A673 (cell line): ENCODE measurements around the gene MT1H. TPM values are rescaled to one million over a fixed set of nuclear protein-coding genes. Genes with fewer than 3 reads are reported as not detected.
"Not testable (repeated sequence)": the region's sequence is repeated elsewhere in the genome, so short reads cannot be mapped to it uniquely, and the experiment has no call there.

Experiments
- Bru-seq: library from RNA; stranded (reverse); fragments of 400-500 nt; gene quantifications from one replicate; lab custom pipeline; 2021; lab: Mats Ljungman, UMichigan
- BruChase-seq, 2 experiments: library from RNA; stranded (reverse); fragments of 400-500 nt; gene quantifications; one replicate each; lab custom pipeline; 2021; lab: Mats Ljungman, UMichigan
- BruUV-seq: library from RNA; stranded (reverse); fragments of 400-500 nt; replicated peaks from 2 replicates; lab custom pipeline; 2021; lab: Mats Ljungman, UMichigan
- CTCF ChIA-PET: fragments of 300-600 bp; sonication (Branson Sonifier 250); formaldehyde crosslinking; loops from one replicate; lab custom pipeline; 2022; ENCODE audit warnings: antibody characterized with exemption; lab: Charles Lee
- POLR2A ChIA-PET: fragments of 300-600 bp; sonication (Branson Sonifier 250); formaldehyde crosslinking; loops from one replicate; lab custom pipeline; 2022; ENCODE audit warnings: antibody characterized with exemption; ENCODE audit not compliant: low non-redundant PET; lab: Charles Lee
- DNase-seq: peaks from one replicate; pipeline ENCODE4 v3.0.0-alpha.2; 2015; ENCODE audit warnings: low spot score
- H3K27ac ChIP-seq: fragments of 200-600 bp; sonication (generic); 2 replicates; pipeline ENCODE4 v1.5.1; 2016; ENCODE audit warnings: mixed run types, low read depth, mild to moderate bottlenecking, mixed read lengths, antibody characterized with exemption, low read length; ENCODE audit not compliant: poor library complexity, severe bottlenecking
- H3K27me3 ChIP-seq: fragments of 200-600 bp; sonication (generic); replicated peaks from 2 replicates; pipeline ENCODE4 v1.6.1; 2017; ENCODE audit warnings: mixed run types, low read depth, mild to moderate bottlenecking, mixed read lengths, antibody characterized with exemption, low read length; ENCODE audit not compliant: insufficient read depth, poor library complexity
- H3K36me3 ChIP-seq: fragments of 200-600 bp; sonication (generic); 2 replicates; pipeline ENCODE4 v1.6.1; 2016; ENCODE audit warnings: mixed run types, mild to moderate bottlenecking, mixed read lengths, antibody characterized with exemption, low read length; ENCODE audit not compliant: insufficient read depth, poor library complexity, severe bottlenecking
- H3K4me1 ChIP-seq: fragments of 200-600 bp; sonication (generic); 2 replicates; pipeline ENCODE4 v1.6.1; 2017; ENCODE audit warnings: mixed run types, mild to moderate bottlenecking, mixed read lengths, antibody characterized with exemption, low read length; ENCODE audit not compliant: insufficient read depth, poor library complexity, severe bottlenecking
- H3K4me3 ChIP-seq: fragments of 200-600 bp; sonication (generic); 2 replicates; pipeline ENCODE4 v1.5.1; 2016; ENCODE audit warnings: low read depth, mixed run types, mild to moderate bottlenecking, mixed read lengths, low read length; ENCODE audit not compliant: poor library complexity, severe bottlenecking
- H3K9me3 ChIP-seq: fragments of 200-600 bp; sonication (generic); 2 replicates; pipeline ENCODE4 v1.6.1; 2016; ENCODE audit warnings: mixed run types, low read depth, mild to moderate bottlenecking, mixed read lengths, antibody characterized with exemption, low read length; ENCODE audit not compliant: poor library complexity, severe bottlenecking
- CTCF ChIP-seq: fragments of 300-800, 200-600 bp; sonication (generic); conservative IDR thresholded peaks from 2 replicates; pipeline ENCODE4 v1.5.1; 2017; ENCODE audit warnings: low read depth, mild to moderate bottlenecking, antibody characterized with exemption, low read length, moderate library complexity, mixed read lengths
- EZH2 ChIP-seq: fragments of 200-600 bp; sonication (generic); IDR thresholded peaks from 2 replicates; pipeline ENCODE4 v1.6.1; 2017; ENCODE audit warnings: borderline replicate concordance, low read depth, mild to moderate bottlenecking, mixed read lengths, antibody characterized with exemption, low read length; ENCODE audit not compliant: poor library complexity, severe bottlenecking
- intact Hi-C: fragments of 100-400 bp; cut with micrococcal nuclease; formaldehyde crosslinking; loops from one replicate; pipeline ENCODE4 v1.10.0; 2022; ENCODE audit not compliant: unreplicated experiment
- long read RNA-seq: library from polyadenylated mRNA; stranded (forward); transcript quantifications from one replicate; pipeline ENCODE4 v2.0.0, GENCODE V29; 2022
- total RNA-seq: library from RNA; stranded (reverse); gene quantifications from 2 replicates; pipeline ENCODE4 v1.2.3, GENCODE V29; 2021

Gene MT1H
- total RNA-seq (2.4 TPM in 1 of 2 replicates, not detected in the other), Bru-seq, nascent RNA (not detected), BruChase-seq, experiment 1, labeled RNA remaining after a 2-hour chase (not detected), BruChase-seq, experiment 2, labeled RNA remaining after a 6-hour chase (not detected)
- long read RNA-seq = 0 reads

GRCh38 chr16:56669005-56669839 lies at the start of gene MT1H:
TSS of gene MT1H (plus strand) at chr16:56669814. CDS start at chr16:56669885, 71 bp downstream.
- TF ChIP-seq CTCF (no peak), EZH2 (no peak)
- ChIA-PET CTCF (no interaction called here), POLR2A (no interaction called here)
- no TSS peak for BruUV-seq
- Histone ChIP-seq H3K27me3 (peaks cover 32% of the 10 kb centered on the region), H3K36me3 (no peaks in the 10 kb centered on the region), H3K4me3 (no peak within 1 kb of the TSS), H3K27ac (no peak within 1 kb of the TSS), H3K9me3 (no peaks in the 10 kb centered on the region), H3K4me1 (no peaks in the 10 kb centered on the region)
- intact Hi-C loops = no loop called here
- no peak for DNase-seq

GRCh38 chr16:56620339-56620897 lies 49.2 kb upstream of the MT1H start:
- no peaks in the 10 kb centered on the region for H3K36me3 ChIP-seq
- no peak overlapping the region for H3K4me3 ChIP-seq
- DNase-seq = no peak
- intact Hi-C loops = no loop called here
- no peak overlapping the region for H3K27ac ChIP-seq
- no peaks in the 10 kb centered on the region for H3K4me1 ChIP-seq
- H3K9me3 ChIP-seq = no peaks in the 10 kb centered on the region
- TF ChIP-seq EZH2 = no peak
- TF ChIP-seq CTCF = no peak
- no peaks in the 10 kb centered on the region for H3K27me3 ChIP-seq
- ChIA-PET POLR2A (no interaction called here), CTCF (no interaction called here)
- no TSS peak for BruUV-seq

GRCh38 chr16:56621665-56622445 lies 47.8 kb upstream of the MT1H start:
- H3K9me3 ChIP-seq, H3K36me3 ChIP-seq, intact Hi-C loops, CTCF ChIA-PET, H3K27ac ChIP-seq, H3K4me3 ChIP-seq, H3K4me1 ChIP-seq, BruUV-seq, H3K27me3 ChIP-seq, DNase-seq, POLR2A ChIA-PET: not testable (repeated sequence)

- H3K4me3 ChIP-seq, H3K36me3 ChIP-seq, intact Hi-C loops, POLR2A ChIA-PET, H3K4me1 ChIP-seq, BruUV-seq, DNase-seq, H3K27ac ChIP-seq, H3K9me3 ChIP-seq, CTCF ChIA-PET, H3K27me3 ChIP-seq: not testable (repeated sequence)
Observed at GRCh38 chr16:56623184-56623583, 46.4 kb upstream of the MT1H start.
